DOHH2 (cell line): Measurements from ENCODE around the gene IL22RA1.

Experiments
- CTCF ChIP-seq: fragments of 200-600 bp; sonication (generic); IDR thresholded peaks from one replicate; pipeline ENCODE4 v1.5.1; 2014; ENCODE audit warnings: antibody characterized with exemption, mild to moderate bottlenecking, low read depth, low read length; ENCODE audit not compliant: poor library complexity, severe bottlenecking
- EZH2phosphoT487 ChIP-seq: fragments of 200-600 bp; sonication (generic); IDR thresholded peaks from 2 replicates; pipeline ENCODE4 v1.6.1; 2017; ENCODE audit warnings: borderline replicate concordance, mild to moderate bottlenecking, antibody characterized with exemption, low read length, moderate library complexity, mixed read lengths

GRCh38 chr1:24125456-24125855 lies 17.5 kb downstream of the IL22RA1 start:
- TF ChIP-seq CTCF (no peak), EZH2phosphoT487 (no peak)
